IPS-18c (cell line): ENCODE results near the gene SEMA4A.
"Not testable (repeated sequence)": the region's sequence is repeated elsewhere in the genome, so short reads cannot be mapped to it uniquely, and the experiment has no call there.

ENCODE experiments used
- H3K4me3 ChIP-seq: 2 replicates; pipeline ENCODE4 v1.7.0; 2013; ENCODE audit warnings: low read depth, mild to moderate bottlenecking, low read length, moderate library complexity; ENCODE audit not compliant: insufficient read depth
- H3K9me3 ChIP-seq: one replicate; pipeline ENCODE4 v1.6.1; 2013; ENCODE audit warnings: mild to moderate bottlenecking, low read length, moderate library complexity; ENCODE audit not compliant: control insufficient read depth, insufficient read depth

Gene SEMA4A

DNA sequence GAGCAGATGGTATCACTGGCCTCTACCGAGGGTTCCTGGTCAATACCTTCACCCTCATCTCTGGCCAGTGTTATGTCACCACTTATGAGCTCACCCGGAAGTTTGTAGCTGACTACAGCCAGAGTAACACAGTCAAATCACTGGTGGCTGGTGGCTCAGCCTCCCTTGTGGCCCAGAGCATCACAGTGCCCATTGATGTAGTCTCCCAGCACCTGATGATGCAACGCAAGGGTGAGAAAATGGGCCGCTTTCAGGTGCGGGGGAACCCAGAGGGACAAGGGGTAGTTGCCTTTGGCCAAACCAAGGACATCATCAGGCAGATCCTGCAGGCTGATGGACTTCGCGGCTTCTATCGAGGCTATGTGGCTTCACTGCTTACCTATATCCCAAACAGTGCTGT, 46.7 kb downstream of the SEMA4A start:
- Histone ChIP-seq H3K9me3 (no peaks in the 10 kb centered on the region), H3K4me3 (no peak overlapping the region)

DNA sequence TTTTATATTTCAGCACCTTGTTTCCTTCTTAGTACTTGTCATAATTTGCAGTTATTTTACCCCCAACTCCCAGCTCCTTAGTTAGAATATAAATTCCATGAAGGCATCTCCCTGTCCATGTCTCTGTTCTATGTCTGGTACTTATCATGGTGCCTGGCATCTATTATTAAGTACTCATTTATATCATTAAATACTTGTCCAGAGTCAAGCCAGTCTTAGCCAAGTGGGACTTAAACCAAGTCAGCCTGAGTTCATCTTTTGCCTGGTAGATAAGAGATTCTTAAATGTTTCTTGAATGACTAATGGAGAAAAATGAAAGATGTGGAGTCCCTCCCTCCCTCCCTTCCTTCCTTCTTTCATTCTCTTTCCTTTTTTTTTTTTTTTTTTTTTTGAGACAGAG, 49.9 kb downstream of the SEMA4A start:
- no peak overlapping the region for H3K4me3 ChIP-seq
- no peaks in the 10 kb centered on the region for H3K9me3 ChIP-seq

DNA sequence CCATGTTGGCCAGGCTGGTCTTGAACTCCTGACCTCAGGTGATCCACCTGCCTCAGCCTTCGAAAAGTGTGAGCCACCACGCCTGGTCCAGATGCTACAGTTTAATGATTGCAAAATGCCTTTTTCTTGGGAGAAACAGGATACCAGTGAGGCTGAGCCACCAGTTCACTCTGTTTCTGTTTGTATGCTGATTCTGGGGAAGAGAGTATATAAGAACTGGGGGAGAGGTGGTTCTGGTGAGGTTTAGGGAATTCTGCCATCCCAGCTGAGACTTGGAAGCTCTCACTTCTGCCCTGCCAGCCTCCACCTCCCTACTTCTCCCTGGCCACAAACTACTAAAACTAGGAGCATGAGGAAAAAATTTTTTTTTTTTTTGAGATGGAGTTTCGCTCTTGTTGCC, 51.3 kb downstream of the SEMA4A start:
- H3K4me3 ChIP-seq: no peak overlapping the region
- H3K9me3 ChIP-seq: no peaks in the 10 kb centered on the region

DNA sequence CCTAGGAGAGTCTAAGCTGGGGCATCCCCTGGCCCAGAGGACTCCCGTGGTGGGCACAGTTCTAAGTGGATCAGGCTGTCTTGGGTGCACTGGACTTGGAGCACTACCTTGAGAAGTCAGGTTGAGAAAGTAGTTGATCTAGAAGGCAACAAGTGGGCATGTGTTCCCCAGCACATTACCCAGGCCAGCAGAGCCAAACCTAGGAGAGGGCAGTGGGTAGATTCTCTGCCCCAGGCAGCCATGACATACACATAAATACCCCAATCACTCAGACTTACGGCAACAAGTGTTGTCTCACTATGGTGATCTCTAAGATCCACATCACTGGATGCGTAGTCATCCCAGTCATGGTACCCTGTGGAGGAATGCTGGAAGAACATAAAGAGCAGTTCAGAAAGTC, 57.9 kb downstream of the SEMA4A start:
- Histone ChIP-seq H3K4me3 (no peak overlapping the region), H3K9me3 (no peaks in the 10 kb centered on the region)

DNA sequence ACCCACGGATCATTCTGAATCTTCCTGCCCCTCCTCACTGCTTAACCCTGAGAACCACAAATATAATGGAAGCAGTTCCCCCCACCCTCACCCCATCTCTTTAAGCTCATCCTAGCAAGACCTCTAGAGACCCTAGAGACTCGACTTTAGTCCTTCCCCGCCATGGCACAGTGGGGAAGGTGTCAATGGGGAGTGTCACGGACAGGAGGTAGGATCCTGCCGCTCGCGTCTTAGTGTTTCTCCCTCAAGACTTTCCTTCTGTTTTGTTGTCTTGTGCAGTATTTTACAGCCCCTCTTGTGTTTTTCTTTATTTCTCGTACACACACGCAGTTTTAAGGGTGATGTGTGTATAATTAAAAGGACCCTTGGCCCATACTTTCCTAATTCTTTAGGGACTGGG, 58.7 kb downstream of the SEMA4A start:
- peak overlapping the region; percentile 88; the same call in 1 of the 2 replicates for H3K4me3 ChIP-seq
- H3K9me3 ChIP-seq: no peaks in the 10 kb centered on the region

DNA sequence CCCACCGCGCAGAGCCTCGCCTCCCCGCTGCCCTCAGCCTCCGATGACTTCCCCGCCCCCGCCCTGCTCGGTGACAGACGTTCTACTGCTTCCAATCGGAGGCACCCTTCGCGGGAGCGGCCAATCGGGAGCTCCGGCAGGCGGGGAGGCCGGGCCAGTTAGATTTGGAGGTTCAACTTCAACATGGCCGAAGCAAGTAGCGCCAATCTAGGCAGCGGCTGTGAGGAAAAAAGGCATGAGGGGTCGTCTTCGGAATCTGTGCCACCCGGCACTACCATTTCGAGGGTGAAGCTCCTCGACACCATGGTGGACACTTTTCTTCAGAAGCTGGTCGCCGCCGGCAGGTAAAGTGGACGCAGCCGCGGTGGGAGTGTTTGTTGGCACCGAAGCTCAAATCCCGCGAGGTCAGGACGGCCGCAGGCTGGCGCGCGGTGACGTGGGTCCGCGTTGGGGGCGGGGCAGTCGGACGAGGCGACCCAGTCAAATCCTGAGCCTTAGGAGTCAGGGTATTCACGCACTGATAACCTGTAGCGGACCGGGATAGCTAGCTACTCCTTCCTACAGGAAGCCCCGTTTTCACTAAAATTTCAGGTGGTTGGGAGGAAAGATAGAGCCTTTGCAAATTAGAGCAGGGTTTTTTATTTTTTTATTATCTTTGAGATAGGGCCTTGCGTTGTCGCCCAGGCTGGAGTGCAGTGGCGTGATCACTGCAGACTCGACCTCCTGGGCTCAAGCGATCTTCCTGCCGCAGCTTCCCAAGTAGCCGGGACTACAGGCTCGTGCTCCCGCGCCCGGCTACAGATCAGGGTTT, 59.7 kb downstream of the SEMA4A start, which contains the start of gene PMF1:
Gene PMF1 (plus strand): TSS at position 175 of the 811 bp plus-strand sequence. CDS start 9 bp downstream, at position 184.
- Histone ChIP-seq H3K4me3 (peak within 1 kb of the TSS; percentile 88), H3K9me3 (no peaks in the 10 kb centered on the region)

DNA sequence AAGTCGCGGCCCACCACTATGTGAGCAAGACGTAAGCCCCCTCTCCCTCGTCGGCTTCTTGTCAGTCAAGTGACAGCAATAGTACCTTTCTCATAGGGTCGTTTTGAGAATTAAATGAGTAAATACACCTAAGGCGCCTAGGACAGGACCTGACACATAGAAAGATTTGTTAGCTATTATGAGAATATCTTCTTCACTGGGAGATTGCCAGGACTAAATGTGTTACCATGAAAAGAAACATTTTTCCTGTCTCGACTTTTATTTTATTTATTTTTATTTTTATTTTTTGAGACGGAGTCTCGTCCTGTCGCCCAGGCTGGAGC, 60.2 kb downstream of the SEMA4A start:
- H3K4me3 ChIP-seq: peak overlapping the region; percentile 88
- no peaks in the 10 kb centered on the region for H3K9me3 ChIP-seq

DNA sequence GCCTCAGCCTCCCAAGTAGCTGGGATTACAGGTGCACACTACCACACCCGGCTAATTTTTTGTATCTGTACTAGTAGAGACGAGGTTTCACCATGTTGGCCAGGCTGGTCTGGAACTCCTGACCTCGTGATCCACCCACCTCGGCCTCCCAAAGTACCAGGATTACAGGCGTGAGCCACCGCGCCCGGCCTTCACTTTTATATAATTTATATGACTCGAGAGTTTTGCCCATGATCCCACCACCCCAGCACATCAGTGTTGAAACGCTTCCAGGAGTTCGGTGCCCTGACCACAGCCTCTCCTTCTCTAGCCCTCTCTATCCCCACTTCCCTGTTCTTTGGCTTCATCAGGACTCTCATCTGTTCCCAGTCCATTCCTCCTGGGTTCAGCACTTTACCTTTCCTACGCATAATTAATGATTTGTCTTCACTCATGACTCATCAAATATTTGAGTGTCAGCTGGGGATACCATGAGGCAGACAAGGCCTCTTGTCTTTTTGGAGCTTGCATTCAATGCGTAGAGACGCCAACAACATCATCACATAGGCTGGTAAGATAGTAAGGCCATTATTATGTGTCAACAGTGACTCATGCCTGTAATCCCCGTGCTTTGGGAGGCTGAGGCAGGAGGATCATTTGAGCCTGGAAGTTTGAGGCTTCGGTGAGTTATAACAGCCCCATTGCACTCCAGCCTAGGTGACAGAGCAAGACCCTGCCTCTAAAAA, 60.8 kb downstream of the SEMA4A start:
- Histone ChIP-seq H3K4me3 (no peak overlapping the region), H3K9me3 (peaks cover 2% of the 10 kb centered on the region)

DNA sequence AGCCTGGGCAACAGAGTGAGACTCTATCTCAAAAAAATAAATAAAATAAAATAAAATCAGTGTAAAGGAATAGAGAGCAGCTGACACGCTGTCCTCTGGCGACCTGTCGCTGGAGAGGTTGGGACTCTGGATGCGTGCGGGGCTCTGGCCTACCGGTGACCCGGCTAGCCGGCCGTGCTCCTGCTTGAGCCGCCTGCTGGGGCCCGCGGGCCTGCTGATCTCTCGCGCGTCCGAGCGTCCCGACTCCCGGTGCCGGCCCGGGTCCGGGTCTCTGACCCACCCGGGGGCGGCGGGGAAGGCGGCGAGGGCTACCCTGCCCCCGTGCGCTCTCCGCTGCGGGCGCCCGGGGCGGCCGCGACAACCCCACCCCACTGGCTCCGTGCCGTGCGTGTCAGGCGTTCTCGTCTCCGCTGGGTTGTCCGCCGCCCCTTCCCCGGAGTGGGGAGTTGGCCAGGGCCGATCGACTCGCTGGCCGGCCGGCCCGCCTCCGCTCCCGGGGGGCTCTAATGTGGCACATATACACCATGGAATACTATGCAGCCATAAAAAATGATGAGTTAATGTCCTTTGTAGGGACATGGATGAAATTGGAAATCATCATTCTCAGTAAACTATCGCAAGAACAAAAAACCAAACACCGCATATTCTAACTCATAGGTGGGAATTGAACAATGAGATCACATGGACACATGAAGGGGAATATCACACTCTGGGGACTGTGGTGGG, 63.1 kb downstream of the SEMA4A start:
- not testable (repeated sequence) for H3K9me3 ChIP-seq, H3K4me3 ChIP-seq

DNA sequence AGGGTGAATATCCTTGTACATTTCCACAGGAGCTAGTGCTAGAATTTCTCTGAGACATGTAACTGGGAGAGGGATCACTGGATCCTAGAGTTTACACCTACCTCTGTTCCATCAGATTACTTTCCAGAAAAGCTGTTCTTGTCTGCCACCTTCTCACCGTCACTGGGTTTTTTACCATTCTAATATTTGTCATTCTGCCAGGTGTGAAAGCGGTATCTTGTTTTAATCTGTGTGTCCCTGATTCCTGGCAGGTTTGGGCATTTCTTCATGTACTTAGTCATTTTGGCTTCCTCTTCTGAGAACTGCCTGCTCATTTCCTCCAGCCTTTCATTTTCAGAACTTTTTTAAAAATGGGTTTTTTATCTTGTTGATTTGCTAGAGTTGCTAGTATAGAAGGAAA, 64.5 kb downstream of the SEMA4A start:
- H3K4me3 ChIP-seq: no peak overlapping the region
- peaks cover 2% of the 10 kb centered on the region for H3K9me3 ChIP-seq

DNA sequence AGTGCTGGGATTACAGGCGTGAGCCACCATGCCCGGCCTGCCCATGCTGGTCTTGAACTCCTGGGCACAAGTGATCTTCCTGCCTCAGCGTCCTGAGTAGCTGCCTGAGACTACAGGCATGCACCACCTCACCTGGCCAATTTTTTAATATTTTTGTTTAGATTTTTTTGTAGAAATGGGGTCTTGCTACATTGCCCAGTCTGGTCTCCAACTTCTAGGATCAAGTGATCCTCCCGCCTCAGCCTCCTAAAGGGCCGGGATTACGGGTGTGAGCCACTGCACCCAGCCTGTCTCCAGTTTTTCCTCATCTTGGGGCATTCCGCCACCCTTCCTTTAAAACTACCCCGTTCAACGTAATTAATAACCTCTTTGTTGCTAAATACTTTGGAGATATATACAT, 66.8 kb downstream of the SEMA4A start:
- H3K4me3 ChIP-seq: no peak overlapping the region
- H3K9me3 ChIP-seq: peaks cover 2% of the 10 kb centered on the region

DNA sequence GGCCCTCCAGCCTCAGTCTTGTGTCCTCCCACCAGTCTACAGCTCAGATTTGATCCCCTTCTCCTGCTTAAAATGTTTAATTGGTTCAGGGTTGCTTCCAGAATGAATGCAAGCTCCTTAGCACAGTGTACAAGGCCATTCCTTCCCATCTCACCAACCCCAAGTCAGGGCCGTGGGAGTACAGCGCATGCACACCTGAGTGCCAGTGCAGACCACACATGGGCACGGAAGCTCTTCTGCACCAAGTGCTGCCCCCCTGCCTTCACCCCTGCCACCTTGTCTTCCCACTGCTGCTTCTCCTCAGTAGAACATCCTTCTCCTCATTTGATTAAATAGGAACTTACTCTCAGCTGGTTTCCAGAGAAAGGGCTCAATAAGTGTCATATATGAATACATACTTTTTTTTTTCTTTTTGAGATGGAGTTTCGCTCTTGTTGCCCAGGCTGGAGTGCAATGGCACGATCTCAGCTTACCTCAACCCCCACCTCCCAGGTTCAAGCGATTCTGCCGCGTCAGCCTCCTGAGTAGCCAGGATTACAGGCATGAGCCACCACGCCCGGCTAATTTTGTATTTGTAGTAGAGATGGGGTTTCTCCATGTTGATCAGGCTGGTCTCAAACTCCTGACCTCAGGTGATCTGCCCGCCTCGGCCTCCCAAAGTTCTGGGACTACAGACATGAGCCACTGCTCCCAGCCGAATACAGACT, 68.8 kb downstream of the SEMA4A start:
- Histone ChIP-seq H3K4me3 (no peak overlapping the region), H3K9me3 (peaks cover 2% of the 10 kb centered on the region)

DNA sequence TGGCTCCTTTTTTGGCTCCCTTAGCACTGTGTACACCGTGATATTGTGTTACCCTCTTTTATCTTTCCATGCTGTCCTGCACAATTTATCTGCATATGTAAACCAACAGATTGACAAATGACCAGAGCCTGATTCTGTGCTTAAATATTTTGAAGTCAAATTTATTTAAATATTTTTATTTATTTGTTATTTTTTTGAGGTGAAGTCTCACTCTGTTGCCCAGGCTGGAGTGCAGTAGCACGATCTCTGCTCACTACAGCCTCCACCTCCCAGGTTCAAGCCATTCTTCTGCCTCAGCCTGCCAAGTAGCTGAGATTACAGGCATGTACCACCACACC, 72.3 kb downstream of the SEMA4A start:
- no peak overlapping the region for H3K4me3 ChIP-seq
- no peaks in the 10 kb centered on the region for H3K9me3 ChIP-seq

DNA sequence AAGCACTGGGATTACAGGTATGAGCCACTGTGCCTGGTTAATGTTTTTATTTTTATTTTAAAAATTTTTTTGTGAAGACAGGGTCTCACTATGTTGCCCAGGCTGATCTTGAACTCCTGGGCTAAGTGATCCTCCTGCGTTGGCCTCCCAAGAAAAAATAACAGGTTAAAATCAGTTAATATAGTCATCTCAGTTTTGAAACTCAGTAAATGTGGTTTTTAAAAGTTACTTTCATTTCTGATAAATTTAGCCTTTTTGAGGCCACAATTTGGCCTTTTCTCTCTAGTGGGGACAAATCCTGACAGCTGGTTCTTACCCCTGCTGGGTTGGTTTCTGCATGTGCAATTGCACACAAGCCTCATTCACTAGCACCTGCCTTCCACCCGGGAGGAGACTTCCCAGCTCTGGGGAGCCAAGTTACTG, 72.7 kb downstream of the SEMA4A start:
- H3K4me3 ChIP-seq: no peak overlapping the region

DNA sequence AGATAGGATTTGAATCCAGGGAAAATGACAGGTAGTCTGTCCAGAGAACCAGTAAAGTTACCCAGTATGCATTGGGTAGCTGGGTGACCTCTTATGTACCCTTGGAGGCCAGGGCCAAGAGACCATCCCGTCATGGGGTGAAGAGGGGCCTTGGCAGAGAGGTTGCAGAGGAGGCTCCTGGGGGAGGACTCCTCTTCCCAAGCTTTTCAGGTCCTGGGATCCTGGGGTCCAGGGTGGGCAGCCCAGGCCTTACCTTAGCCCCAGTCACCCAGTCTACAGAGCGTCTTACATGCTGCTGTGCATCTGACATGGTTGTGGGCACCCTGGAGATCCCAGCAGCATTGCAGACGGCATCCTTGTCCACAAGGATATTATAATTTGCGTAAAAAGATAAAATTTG, 73.4 kb downstream of the SEMA4A start:
- H3K4me3 ChIP-seq: no peak overlapping the region
- H3K9me3 ChIP-seq: no peaks in the 10 kb centered on the region

More for the DNA sequence above, 72.7 kb downstream of the SEMA4A start:
- H3K9me3 ChIP-seq: no peaks in the 10 kb centered on the region
